HepG2 (cell line): Measurements from ENCODE around the gene CLDN5. TPM values are rescaled to one million over a fixed set of nuclear protein-coding genes. Genes with fewer than 3 reads are reported as not detected.

Source experiments
- ATAC-seq: fragments of 200-7000 bp; cut with Tn5 transposase; 3 replicates; pipeline ENCODE4 v1.9.1; 2020; ENCODE audit warnings: mild to moderate bottlenecking, moderate library complexity
- BruUV-seq: library from RNA; stranded (reverse); fragments of 400-500 nt; replicated peaks from 2 replicates; lab custom pipeline; 2021; lab: Mats Ljungman, UMichigan
- CTCF ChIA-PET: fragments of 300-600 bp; formaldehyde crosslinking; extraction: SDS; loops from one replicate; lab custom pipeline; 2021; ENCODE audit warnings: low total read pairs, inconsistent platforms, low intra/inter-chr PET ratio; lab: Yijun Ruan, JAX
- POLR2A ChIA-PET: fragments of 350-600 bp; sonication (Branson Sonifier 250); formaldehyde crosslinking; loops from one replicate; lab custom pipeline; 2020; ENCODE audit warnings: antibody characterized with exemption, inconsistent platforms; lab: Yijun Ruan, JAX
- DNase-seq: peaks from one replicate; pipeline ENCODE4 v3.0.0-alpha.2; 2015; ENCODE audit warnings: low spot score
- FAIRE-seq: peaks from 3 replicates; lab custom pipeline; 2011; peaks lifted over from hg19 to GRCh38; lab: Jason Lieb, UNC
- H2AFZ ChIP-seq: one replicate; pipeline ENCODE4 v1.6.1; 2011; ENCODE audit warnings: low read length, inconsistent platforms
- H3K27ac ChIP-seq: fragments of 300-600 bp; 3 replicates; pipeline ENCODE4 v1.8.0; 2011; ENCODE audit warnings: mixed run types, mild to moderate bottlenecking, mixed read lengths, low read length, inconsistent platforms; ENCODE audit not compliant: insufficient read depth; ENCODE audit errors: extremely low read length
- H3K27me3 ChIP-seq, 2 experiments: fragments of 200-600 bp in 1 of 2; 2 replicates in 1 of 2; 3 replicates in 1 of 2; pipeline versions ENCODE4 v1.6.0 to v1.8.0; 2011; ENCODE audit warnings: low read length in 2 of 2, mild to moderate bottlenecking in 2 of 2, moderate library complexity in 2 of 2, inconsistent platforms in 1 of 2; ENCODE audit not compliant: insufficient read depth in 2 of 2, control insufficient read depth in 1 of 2
- H3K36me3 ChIP-seq, 2 experiments: fragments of 200-600 bp in 1 of 2; replicated peaks in 1 of 2; 2 replicates in 1 of 2; 3 replicates in 1 of 2; pipeline versions ENCODE4 v1.5.1 to v1.8.0; 2011; ENCODE audit warnings: low read length in 2 of 2, inconsistent platforms in 1 of 2; ENCODE audit not compliant: insufficient read depth in 2 of 2, control insufficient read depth in 1 of 2
- H3K4me1 ChIP-seq: 2 replicates; pipeline ENCODE4 v1.5.1; 2012; ENCODE audit warnings: low read length, inconsistent platforms; ENCODE audit not compliant: insufficient read depth
- H3K4me2 ChIP-seq: 2 replicates; pipeline ENCODE4 v1.6.0; 2011; ENCODE audit warnings: low read depth, low read length, inconsistent platforms
- H3K4me3 ChIP-seq, 3 experiments: fragments of 200-600 bp in 1 of 3; sonication (generic), shearing (Covaris generic) in 1 of 3; replicated peaks in 1 of 3; 2 replicates each; pipeline ENCODE4 v1.5.1; 2011 to 2016; ENCODE audit warnings: low read length in 3 of 3, inconsistent platforms in 2 of 3, low read depth in 2 of 3, mild to moderate bottlenecking in 2 of 3, control low read depth in 1 of 3, mixed read lengths in 1 of 3; ENCODE audit not compliant: insufficient read depth in 1 of 3
- H3K79me2 ChIP-seq: one replicate; pipeline ENCODE4 v1.6.1; 2011; ENCODE audit warnings: low read length, inconsistent platforms; ENCODE audit not compliant: insufficient read depth
- H3K9ac ChIP-seq: 2 replicates; pipeline ENCODE4 v1.6.0; 2011; ENCODE audit warnings: mild to moderate bottlenecking, low read depth, low read length, inconsistent platforms; ENCODE audit not compliant: insufficient read depth
- H3K9me3 ChIP-seq: 2 replicates; pipeline ENCODE4 v1.5.1; 2012; ENCODE audit warnings: mild to moderate bottlenecking, low read length
- H4K20me1 ChIP-seq: 2 replicates; pipeline ENCODE4 v1.6.0; 2011; ENCODE audit warnings: inconsistent platforms, mild to moderate bottlenecking, low read length, moderate library complexity; ENCODE audit not compliant: insufficient read depth
- FOXA3 ChIP-seq: IDR thresholded peaks from 2 replicates; pipeline ENCODE4 v1.6.1; 2016; ENCODE audit warnings: missing genetic modification reagents, missing compliant biosample characterization
- HOMEZ ChIP-seq: IDR thresholded peaks from 2 replicates; pipeline ENCODE4 v1.6.1; 2016; ENCODE audit warnings: low read depth
- LCORL ChIP-seq, 2 experiments: fragments of 450-650 bp in 1 of 2; sonication (generic) in 1 of 2; formaldehyde crosslinking in 1 of 2; IDR thresholded peaks; 2 replicates each; pipeline versions ENCODE4 v1.5.0 to v1.6.1; 2017 to 2020; ENCODE audit warnings: antibody characterized with exemption in 1 of 2, missing genetic modification reagents in 1 of 2
- MBD4 ChIP-seq: IDR thresholded peaks from 2 replicates; pipeline ENCODE4 v1.6.1; 2012; ENCODE audit warnings: low read length, inconsistent platforms, borderline replicate concordance
- MTA3 ChIP-seq: sonication (generic); formaldehyde crosslinking; IDR thresholded peaks from 2 replicates; pipeline ENCODE4 v1.4.0; 2020; ENCODE audit warnings: missing genetic modification reagents
- NFKB2 ChIP-seq: sonication (generic); formaldehyde crosslinking; IDR thresholded peaks from 2 replicates; pipeline ENCODE4 v1.4.0; 2020; ENCODE audit warnings: missing genetic modification reagents, borderline replicate concordance
- NR0B2 ChIP-seq: sonication (generic); formaldehyde crosslinking; IDR thresholded peaks from 2 replicates; pipeline ENCODE4 v1.4.0; 2020; ENCODE audit warnings: mild to moderate bottlenecking, missing genetic modification reagents
- PAWR ChIP-seq: sonication (generic); formaldehyde crosslinking; IDR thresholded peaks from 2 replicates; pipeline ENCODE4 v1.4.0; 2020; ENCODE audit warnings: missing genetic modification reagents, mild to moderate bottlenecking, borderline replicate concordance
- SCMH1 ChIP-seq: sonication (generic); formaldehyde crosslinking; IDR thresholded peaks from 2 replicates; pipeline ENCODE4 v1.9.0; 2021; ENCODE audit warnings: missing genetic modification reagents, mild to moderate bottlenecking, borderline replicate concordance
- SMARCE1 ChIP-seq: fragments of 450-650 bp; IDR thresholded peaks from 2 replicates; pipeline ENCODE4 v1.6.1; 2017; ENCODE audit warnings: borderline replicate concordance
- TBL1XR1 ChIP-seq: fragments of 150-350 bp; IDR thresholded peaks from 2 replicates; pipeline ENCODE4 v1.6.1; 2014; ENCODE audit warnings: borderline replicate concordance, low read length; ENCODE audit not compliant: partially characterized antibody
- TOE1 ChIP-seq: sonication (generic); formaldehyde crosslinking; IDR thresholded peaks from 2 replicates; pipeline ENCODE4 v1.4.0; 2020; ENCODE audit warnings: mild to moderate bottlenecking, missing genetic modification reagents
- YEATS2 ChIP-seq: sonication (generic); formaldehyde crosslinking; IDR thresholded peaks from 2 replicates; pipeline ENCODE4 v1.4.0; 2020; ENCODE audit warnings: missing genetic modification reagents, borderline replicate concordance
- ZBTB3 ChIP-seq: sonication (generic); formaldehyde crosslinking; IDR thresholded peaks from 2 replicates; pipeline ENCODE4 v1.4.0; 2020; ENCODE audit warnings: low read depth, mild to moderate bottlenecking, moderate library complexity, missing genetic modification reagents, borderline replicate concordance
- ZNF121 ChIP-seq: sonication (generic); formaldehyde crosslinking; IDR thresholded peaks from 2 replicates; pipeline ENCODE4 v1.5.0; 2020; ENCODE audit warnings: mild to moderate bottlenecking, missing genetic modification reagents
- ZNF543 ChIP-seq: sonication (generic); formaldehyde crosslinking; IDR thresholded peaks from 2 replicates; pipeline ENCODE4 v1.4.0; 2020; ENCODE audit warnings: mild to moderate bottlenecking, missing genetic modification reagents
- ZNF546 ChIP-seq: sonication (generic); formaldehyde crosslinking; conservative IDR thresholded peaks from 2 replicates; pipeline ENCODE4 v1.8.1; 2023; ENCODE audit warnings: mild to moderate bottlenecking, missing genetic modification reagents
- ZNF749 ChIP-seq: sonication (generic); formaldehyde crosslinking; IDR thresholded peaks from 2 replicates; pipeline ENCODE4 v1.8.0; 2022; ENCODE audit warnings: mild to moderate bottlenecking, missing genetic modification reagents, moderate library complexity, borderline replicate concordance
- ZSCAN29 ChIP-seq: sonication (generic); formaldehyde crosslinking; conservative IDR thresholded peaks from 2 replicates; pipeline ENCODE4 v1.4.0; 2020; ENCODE audit warnings: mild to moderate bottlenecking, missing genetic modification reagents
- WGBS: methylation state at CpG from one replicate; pipeline ENCODE4 v1.1.6; 2017; ENCODE audit warnings: low lambda C conversion rate; 5-methylcytosine and 5-hydroxymethylcytosine counted together
- in situ Hi-C: cut with HindIII; loops from 2 replicates; pipeline ENCODE4 v1.10.0; 2017; ENCODE audit warnings: low pct_unique_long_range_greater_than_20kb; ENCODE audit not compliant: extremely low pct_ligation_motif_present
- intact Hi-C: fragments of 100-400 bp; cut with micrococcal nuclease; formaldehyde crosslinking; loops from one replicate; pipeline ENCODE4 v1.10.0; 2022; ENCODE audit not compliant: unreplicated experiment
- polyA plus RNA-seq, 8 experiments: library from polyadenylated mRNA; depleted of rRNA in 3 of 8; stranded (reverse) in 7 of 8; unstranded in 1 of 8; fragments of >200 nt; fragmentation: Illumina TruSeq in 4 of 8; extraction: Trizol in 4 of 8; gene quantifications; 2 replicates each; pipeline versions ENCODE4 v1.2.1 to v1.2.3, GENCODE V29; 2011 to 2016; ENCODE audit warnings: low read depth in 4 of 8, missing spikeins in 1 of 8, mixed read lengths in 1 of 8; ENCODE audit not compliant: insufficient read depth in 1 of 8
- total RNA-seq, 5 experiments: library from RNA; depleted of rRNA; stranded (reverse); fragments of >200 nt; fragmentation: Illumina TruSeq; extraction: Trizol; gene quantifications; 2 replicates each; pipeline ENCODE4 v1.2.3, GENCODE V29; 2016; ENCODE audit warnings: low read depth in 1 of 5

Gene CLDN5
- total and polyA plus RNA-seq, 2 of the 13 experiments (the other 11 are each of a cell fraction or from before 2014, with no cell fraction given) = not detected

GRCh38 chr22:19488285-19488684, 35.9 kb downstream of the CLDN5 start:
- H2AFZ ChIP-seq = no peak overlapping the region
- no peak overlapping the region for H3K9ac ChIP-seq
- DNase-seq = no peak
- TF ChIP-seq MTA3 (CRISPR knock-in tag) = no peak
- TF ChIP-seq SCMH1 (CRISPR knock-in tag) = no peak
- no peak for TF ChIP-seq PAWR (CRISPR knock-in tag)
- no peak for TF ChIP-seq FOXA3
- no peak for TF ChIP-seq HOMEZ
- TF ChIP-seq ZNF546 (CRISPR knock-in tag) = no peak
- TF ChIP-seq ZNF749 (CRISPR knock-in tag) = no peak
- TF ChIP-seq SMARCE1 = no peak
- no peak for TF ChIP-seq MBD4
- no peak for TF ChIP-seq TBL1XR1
- no peak for TF ChIP-seq YEATS2 (CRISPR knock-in tag)
- TF ChIP-seq NFKB2 (CRISPR knock-in tag) = no peak
- TF ChIP-seq ZNF121 (CRISPR knock-in tag) = no peak
- no peak for TF ChIP-seq NR0B2 (CRISPR knock-in tag)
- TF ChIP-seq ZBTB3 (CRISPR knock-in tag) = no peak
- TF ChIP-seq TOE1 (CRISPR knock-in tag) = no peak
- TF ChIP-seq ZSCAN29 = no peak
- no peak for TF ChIP-seq ZNF543 (CRISPR knock-in tag)
- no peak for TF ChIP-seq LCORL (IDR thresholded peaks at IDR 0.05)
- no peak for TF ChIP-seq LCORL (CRISPR knock-in tag; IDR thresholded peaks at IDR 0.05)
- no peak overlapping the region for H3K27ac ChIP-seq
- H3K27me3 ChIP-seq = no peaks in the 10 kb centered on the region
- H3K4me2 ChIP-seq = no peak overlapping the region
- intact Hi-C loops = no loop called here
- H3K9me3 ChIP-seq = no peaks in the 10 kb centered on the region
- in situ Hi-C loops = loop anchor here (10.0 kb wide), 1 partner anchor 57 kb away; no protein-coding TSS in a partner anchor
- H3K79me2 ChIP-seq = no peaks in the 10 kb centered on the region
- 100% methylated on average over 1 of the region's 2 CpGs for WGBS
- H4K20me1 ChIP-seq = no peaks in the 10 kb centered on the region
- no peak for FAIRE-seq
- H3K36me3 ChIP-seq = peaks cover 6 to 49% of the 10 kb centered on the region in 2 experiments
- no TSS peak for BruUV-seq
- CTCF ChIA-PET = no interaction called here
- no peak overlapping the region for H3K4me3 ChIP-seq
- POLR2A ChIA-PET = no interaction called here
- H3K4me1 ChIP-seq = no peaks in the 10 kb centered on the region
- no peak for ATAC-seq
